ENCODE results near the gene CYBA.

DNA sequence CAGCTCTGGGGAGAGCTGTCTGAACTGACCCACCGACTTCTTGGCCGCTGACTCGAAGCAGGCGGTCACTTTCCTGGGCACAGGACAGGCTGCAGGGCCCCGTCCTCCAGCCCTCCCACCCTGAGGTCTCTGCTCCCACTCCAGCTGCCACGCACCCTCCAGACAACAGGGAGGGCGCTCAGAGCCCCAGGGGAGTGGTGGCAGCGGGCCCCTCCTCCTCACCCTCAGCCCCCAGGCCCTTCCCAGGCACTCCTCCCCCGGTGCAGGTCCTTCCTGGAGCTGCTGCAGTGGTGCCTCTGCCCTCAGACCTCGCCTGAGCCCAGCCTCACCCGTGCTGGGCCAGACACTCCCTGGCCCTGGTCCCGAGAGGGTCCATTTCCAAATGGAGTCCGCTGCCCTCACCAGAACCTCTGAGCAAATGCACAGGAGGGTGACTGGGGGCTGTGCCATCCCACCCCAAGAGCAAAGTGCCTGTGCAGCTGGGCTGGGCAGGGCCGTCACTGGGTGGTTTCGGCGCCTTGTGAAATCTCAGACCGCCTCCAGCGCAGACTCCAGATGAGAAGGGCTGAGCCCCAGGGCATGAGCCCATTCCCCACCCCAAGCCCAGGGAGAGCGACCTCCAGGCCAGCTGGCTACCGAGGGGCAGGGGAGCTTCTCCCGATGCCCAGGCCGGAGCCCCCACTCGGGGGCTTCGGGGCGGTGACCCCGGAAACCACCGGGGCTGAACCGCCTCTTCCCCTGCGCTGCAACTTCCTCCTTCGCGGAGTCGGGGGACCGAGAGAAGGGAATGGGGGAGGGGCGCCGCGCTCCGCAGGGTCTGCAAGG is 717 bp downstream of the CYBA start:
- TF ChIP-seq CTCF (IDR thresholded peaks at IDR 0.05; ENCODE audit: low read depth, low read length) (no peak), EZH2phosphoT487 (IDR thresholded peaks at IDR 0.05; ENCODE audit: low read depth) (no peak)

All from OCI-LY3 (cell line).